Rectal smooth muscle tissue (tissue), 1 donor: ENCODE data around the gene CA5B.
"Not testable (repeated sequence)": the region's sequence is repeated elsewhere in the genome, so short reads cannot be mapped to it uniquely, and the experiment has no call there.

Experiments used
- H3K27ac ChIP-seq: one replicate; pipeline ENCODE4 v1.7.0; 2013; ENCODE audit warnings: low read depth, low read length, inconsistent platforms
- H3K27me3 ChIP-seq: one replicate; pipeline ENCODE4 v1.7.0; 2013; ENCODE audit warnings: low read length; ENCODE audit not compliant: control insufficient read depth, insufficient read depth
- H3K36me3 ChIP-seq: one replicate; pipeline ENCODE4 v1.7.0; 2013; ENCODE audit warnings: low read length; ENCODE audit not compliant: control insufficient read depth, insufficient read depth
- H3K4me1 ChIP-seq: one replicate; pipeline ENCODE4 v1.7.0; 2013; ENCODE audit warnings: low read length; ENCODE audit not compliant: control insufficient read depth, insufficient read depth
- H3K4me3 ChIP-seq: one replicate; pipeline ENCODE4 v1.7.0; 2013; ENCODE audit warnings: low read length
- H3K9ac ChIP-seq: one replicate; pipeline ENCODE4 v1.7.0; 2013; ENCODE audit warnings: low read length

The CA5B gene

GRCh38 chrX:15829217-15829616 is 91.1 kb downstream of the CA5B start:
- Histone ChIP-seq H3K27me3 (no peaks in the 10 kb centered on the region), H3K27ac (no peak overlapping the region), H3K36me3 (no peaks in the 10 kb centered on the region), H3K4me3 (no peak overlapping the region), H3K4me1 (no peaks in the 10 kb centered on the region), H3K9ac (no peak overlapping the region)

- H3K36me3 ChIP-seq, H3K9ac ChIP-seq, H3K27ac ChIP-seq, H3K4me3 ChIP-seq, H3K27me3 ChIP-seq, H3K4me1 ChIP-seq: not testable (repeated sequence)
These were observed 93.3 kb downstream of the CA5B start for GRCh38 chrX:15831347-15831746.

GRCh38 chrX:15834053-15834452 is 96.0 kb downstream of the CA5B start:
- Histone ChIP-seq H3K9ac (no peak overlapping the region), H3K4me1 (no peaks in the 10 kb centered on the region), H3K36me3 (no peaks in the 10 kb centered on the region), H3K4me3 (no peak overlapping the region), H3K27ac (no peak overlapping the region), H3K27me3 (no peaks in the 10 kb centered on the region)

- H3K4me1 ChIP-seq, result no peaks in the 10 kb centered on the region
- no peak overlapping the region for H3K9ac ChIP-seq
- no peak overlapping the region for H3K27ac ChIP-seq
- no peaks in the 10 kb centered on the region for H3K27me3 ChIP-seq
- H3K4me3 ChIP-seq, result no peak overlapping the region
- H3K36me3 ChIP-seq, result no peaks in the 10 kb centered on the region
These were observed 96.9 kb downstream of the CA5B start for GRCh38 chrX:15834827-15835595.
